GM21447 (cell line): ENCODE results near the gene HUNK.
"Not testable (repeated sequence)": the region's sequence is repeated elsewhere in the genome, so short reads cannot be mapped to it uniquely, and the experiment has no call there.

Experiments
- ATAC-seq: cut with Tn5 transposase; IDR thresholded peaks from one replicate; pipeline ENCODE4 v1.9.1; 2021; ENCODE audit not compliant: unreplicated experiment

The HUNK gene

DNA sequence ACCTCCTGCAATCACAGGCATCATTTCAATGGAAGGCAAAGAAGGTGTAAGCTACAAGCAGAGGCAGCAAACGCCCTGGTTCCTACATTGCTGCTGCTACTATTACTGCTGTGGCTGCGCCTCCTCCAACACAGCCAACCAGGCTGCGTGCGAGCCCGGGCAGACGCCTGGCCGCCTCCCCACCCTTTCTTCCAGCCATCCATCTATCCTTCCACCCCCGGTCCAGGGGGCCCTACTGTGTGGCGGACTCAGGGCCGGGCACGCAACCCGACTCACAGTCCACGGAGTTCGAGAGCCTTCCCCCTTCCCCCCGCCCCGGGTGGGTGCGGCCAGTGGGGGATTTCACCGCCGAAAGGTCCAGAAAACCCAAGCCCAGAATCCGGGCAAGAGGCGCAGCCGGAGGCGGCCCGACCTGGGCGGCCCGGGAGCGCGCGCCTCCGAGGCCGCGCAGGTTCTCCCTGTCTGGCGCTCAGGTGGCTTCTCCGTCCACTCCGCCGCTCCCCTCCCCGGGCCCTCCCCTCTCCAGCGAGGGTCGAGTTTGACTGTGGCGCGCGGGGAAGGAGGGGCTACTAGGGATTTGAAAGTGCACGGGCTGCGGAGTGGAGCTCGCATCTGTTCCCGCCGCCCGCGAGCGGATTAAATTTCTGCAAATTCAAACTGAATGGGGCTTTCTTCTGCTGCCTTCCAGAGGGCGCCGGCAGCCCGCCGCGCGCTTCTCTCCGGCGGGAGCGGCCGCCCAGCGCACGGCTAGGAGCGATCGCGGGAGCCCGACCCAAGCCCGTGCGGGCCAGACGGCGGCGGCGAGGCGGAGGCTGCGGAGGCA, at the start of gene HUNK:
HUNK (plus strand) TSS at position 569 of the 823 bp plus-strand sequence. CDS start 655 bp downstream, outside the sequence.
- ATAC-seq, result no peak

DNA sequence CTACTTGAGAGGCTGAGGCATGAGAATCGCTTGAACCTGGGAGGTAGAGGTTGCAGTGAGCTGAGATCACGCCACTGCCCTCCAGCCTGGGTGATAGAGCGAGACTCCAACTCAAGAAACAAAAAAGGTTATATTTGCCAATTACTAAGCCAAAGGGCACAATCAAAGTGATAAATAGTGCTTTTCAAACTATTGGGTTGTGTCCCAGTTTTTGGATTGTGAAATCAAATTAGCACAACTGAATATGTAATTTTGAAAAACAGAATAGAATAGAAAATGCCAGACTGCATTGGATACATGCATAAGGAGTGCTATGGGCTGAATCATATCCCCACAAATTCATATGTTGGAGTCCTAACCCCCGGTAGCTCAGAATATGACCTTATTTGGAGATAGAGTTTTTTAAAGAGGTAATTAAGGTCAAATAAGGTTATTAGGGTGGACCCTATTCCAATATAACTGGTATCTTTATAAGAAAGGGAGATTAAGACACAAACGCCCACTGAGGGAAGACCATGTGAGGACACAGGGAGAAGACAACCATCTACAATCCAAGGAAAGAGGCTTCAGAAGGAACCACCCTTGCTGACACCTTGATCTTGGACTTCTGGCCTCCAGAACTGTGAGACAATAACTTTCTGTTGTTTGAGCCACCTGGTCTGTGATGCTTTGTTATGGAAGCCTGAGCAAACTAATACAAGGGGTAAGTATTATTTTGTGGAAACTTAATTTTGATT, 42.9 kb upstream of the HUNK start:
- no peak for ATAC-seq

DNA sequence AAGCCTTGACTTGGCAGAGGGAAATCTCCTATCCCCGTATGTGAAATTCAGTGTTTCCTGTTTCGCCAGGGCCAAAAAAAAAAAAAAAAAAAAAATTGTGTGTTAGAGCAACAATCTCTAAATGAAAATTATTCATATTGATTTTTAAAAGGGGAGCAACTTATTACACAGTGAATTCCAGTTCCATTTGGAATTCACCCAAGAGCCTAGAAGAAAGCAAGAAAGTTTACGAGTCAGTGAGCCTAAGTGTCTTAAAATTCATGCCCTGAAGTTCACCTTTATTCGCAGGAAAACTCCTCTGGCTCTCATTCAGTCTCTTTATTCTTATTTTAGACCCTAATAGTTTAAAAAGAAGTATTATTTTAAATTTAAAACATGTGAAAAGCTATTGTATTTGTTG, 42.1 kb upstream of the HUNK start:
- no peak for ATAC-seq

DNA sequence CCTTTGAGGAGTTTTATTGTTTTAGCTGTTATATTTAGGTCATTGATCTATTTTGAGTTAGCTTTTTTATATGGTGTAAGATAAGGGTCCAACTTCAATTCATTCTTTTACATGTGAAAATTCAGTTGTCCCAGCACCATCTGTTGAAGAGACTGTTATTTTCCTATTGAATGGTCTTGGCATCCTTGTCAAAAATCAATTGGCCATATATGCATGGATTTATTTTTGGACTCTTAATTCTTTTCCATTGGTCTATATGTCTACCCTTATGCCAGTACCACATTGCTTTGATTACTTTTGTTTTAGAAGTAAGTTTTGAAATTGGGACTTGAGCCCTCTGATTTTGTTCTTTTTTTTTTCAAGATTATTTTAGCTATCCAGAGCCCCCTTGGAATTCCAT, 35.8 kb upstream of the HUNK start:
- ATAC-seq, result no peak

DNA sequence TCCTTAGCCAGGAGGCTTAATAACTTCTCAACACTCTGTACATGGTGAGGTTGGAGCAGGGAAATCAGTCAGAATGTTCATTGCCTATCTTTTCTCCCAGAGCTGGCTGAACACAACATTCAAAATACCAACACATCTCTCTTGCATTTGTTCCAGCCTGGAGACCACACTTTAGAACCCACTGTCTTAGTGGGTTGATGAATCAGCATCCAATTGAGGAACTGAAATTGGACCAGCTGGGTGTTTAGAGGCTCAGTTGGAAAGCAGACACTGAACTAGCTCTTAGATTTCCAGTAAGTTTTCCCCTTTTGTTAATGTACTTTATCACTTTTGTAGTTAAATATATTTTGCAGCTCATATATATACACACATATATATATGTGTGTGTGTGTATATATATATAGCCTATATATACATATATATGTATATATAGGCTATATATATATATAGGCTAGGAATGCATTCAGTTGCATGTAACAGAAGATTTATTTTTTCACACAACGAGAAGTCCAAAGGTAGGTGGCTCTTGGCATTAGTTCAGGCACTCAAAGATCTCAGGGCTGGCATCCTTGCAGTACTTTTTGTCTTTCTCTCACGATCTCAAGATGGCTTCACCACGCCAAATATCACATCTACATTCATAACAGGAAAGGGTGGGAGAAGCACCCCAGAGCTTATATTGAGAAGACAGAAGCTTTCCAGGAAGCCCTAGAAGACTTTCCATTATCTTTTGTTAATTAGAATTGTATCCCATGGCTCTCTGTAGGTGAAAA, 35.0 kb upstream of the HUNK start:
- ATAC-seq, result no peak

DNA sequence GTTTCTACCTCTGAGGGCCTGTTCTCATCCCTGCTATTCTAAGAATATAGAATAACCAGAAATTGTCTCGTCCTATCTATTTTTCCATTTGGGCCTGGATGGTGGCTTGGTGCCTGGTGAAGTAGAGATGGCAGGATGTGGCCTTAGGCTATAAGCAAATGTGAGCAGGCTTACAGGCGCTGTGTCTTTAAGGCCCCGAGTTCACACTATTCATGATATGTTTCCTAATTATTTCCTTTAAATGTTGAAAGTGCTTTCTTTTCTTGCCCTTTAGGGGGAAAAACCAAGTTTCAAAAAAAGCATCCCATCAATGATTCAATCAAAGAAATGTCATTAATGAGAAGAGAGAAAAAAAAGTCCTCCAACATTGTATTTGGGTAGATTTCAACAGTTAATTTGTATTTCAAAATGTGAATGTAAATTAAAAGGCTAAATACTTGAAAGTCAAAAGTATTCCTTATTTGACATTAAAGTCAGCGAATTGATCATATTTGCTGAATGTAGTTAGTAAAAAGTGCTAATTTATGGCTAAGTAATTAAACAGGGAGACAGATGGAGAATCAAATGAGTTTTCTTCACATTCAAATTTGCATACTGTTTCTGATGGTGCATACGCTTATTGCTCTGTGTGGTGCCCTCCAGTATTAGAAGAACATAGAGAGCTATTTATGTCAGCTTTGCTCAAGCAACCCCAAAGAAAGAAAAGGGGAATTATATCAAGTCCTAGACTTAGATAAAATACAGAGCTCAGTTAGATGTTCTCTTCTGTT, 34.0 kb upstream of the HUNK start:
- ATAC-seq, result no peak

DNA sequence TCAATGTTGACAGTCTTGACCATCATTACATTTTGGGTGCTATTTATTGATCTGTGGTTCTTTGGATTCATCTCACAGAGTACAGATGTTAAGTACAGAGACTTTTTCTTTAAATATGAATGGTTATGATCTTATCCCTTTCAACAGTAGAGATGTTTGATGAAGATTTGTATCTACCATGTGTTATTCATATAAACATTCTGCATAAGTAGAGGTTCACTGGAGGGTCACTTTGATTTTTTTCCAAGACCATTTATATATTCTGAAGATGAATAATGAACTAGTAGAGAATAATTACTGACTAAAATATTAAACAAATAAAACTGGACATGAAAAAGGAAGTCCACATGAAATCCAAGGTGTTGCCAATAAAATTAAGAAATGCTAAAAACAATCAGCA, 28.6 kb upstream of the HUNK start:
- ATAC-seq, result no peak

DNA sequence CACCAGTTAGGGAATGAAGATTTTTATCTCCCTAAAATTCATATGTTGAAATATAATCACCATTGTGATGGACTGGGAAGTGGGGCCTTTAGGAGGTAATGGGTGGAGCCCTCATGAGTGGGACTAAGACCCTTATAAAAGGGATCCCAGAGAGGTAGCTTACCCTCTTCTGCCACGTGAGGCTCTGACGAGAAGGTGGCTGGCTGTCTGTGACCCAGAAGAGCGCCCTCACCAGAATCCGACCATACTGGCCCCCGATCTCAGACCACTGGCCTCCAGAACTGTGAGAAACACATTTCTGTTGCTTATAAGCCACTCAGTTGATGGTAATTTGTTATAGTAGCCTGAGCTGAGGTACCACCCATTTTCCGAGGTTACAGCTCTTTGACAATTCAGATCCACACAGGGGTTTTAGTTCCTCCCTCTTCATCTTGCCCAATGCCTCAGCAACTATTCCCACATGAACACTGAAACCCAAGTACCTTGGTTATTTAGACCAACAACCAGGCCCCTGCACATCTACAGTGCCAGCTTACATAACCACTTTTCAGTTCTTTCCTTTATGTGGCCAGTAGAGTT, 27.6 kb upstream of the HUNK start:
- ATAC-seq, result no peak

DNA sequence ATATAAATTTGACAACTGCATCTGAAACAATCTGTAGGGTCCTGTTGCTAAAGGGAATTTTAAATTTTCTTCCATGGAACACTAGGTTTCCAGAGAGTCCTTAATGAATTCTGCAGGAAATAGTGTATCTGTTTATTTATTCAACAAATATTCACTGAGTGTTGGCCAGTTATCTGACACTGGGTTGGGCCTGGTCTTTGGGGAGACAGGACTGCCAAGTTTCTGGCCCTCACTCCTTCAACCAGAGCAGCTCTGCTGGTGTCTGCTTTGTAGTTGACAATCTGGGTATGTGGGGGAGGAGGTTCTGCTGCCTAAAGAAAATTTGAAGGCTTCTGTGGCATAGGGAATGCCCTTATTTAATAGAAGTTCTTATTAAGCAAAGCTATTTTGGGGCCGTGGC, 26.1 kb upstream of the HUNK start:
- no peak for ATAC-seq

DNA sequence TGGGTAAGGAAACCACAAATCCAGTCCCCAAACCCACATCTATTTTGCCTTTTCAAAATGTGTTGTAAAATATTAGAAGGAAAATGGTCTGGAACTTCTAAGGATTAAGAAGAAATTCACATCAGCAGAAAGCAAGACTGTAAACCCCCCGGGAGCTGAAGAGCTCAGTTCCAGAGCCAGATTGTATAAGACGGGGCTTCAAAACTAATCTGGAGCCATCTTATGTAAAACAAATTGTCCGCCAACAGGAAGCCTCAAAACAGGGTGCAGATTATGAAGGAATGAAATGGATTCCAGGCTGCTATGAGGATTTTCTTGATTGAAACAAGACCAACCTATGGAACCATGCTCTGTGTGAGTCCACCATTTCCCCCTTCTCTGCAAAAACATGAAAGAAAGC, 25.1 kb upstream of the HUNK start:
- ATAC-seq, result no peak

DNA sequence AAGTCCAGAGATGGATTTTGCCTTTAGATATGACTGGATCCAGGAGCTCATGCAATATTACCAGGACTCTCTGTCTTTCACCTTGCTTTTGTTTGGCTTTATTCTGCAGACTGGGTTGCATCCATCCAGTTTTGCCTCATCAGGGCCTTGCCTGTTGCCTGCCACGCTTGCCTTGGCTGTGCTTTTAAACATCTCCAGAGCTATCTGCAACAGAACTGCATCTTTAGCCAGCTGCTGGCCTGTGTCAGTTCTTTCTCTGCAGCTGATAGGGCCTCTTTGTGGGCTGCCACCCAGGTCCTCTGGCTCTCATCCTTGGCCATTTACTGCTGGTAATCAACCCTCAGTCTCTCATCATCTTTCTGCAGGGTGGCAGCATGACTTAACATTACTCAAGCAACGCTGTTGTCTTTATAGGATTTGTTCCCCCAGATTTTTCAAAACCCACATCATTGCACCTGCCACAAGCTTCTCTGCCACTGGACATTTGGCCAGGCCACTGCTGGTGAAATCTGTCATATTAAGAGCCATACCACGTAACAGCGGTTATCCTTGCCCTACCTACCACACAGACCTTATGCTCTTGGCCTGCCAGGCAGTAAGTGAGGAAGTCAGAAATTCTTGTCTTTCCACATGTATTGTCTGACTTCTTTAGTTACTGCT, 24.4 kb upstream of the HUNK start:
- ATAC-seq, result no peak

DNA sequence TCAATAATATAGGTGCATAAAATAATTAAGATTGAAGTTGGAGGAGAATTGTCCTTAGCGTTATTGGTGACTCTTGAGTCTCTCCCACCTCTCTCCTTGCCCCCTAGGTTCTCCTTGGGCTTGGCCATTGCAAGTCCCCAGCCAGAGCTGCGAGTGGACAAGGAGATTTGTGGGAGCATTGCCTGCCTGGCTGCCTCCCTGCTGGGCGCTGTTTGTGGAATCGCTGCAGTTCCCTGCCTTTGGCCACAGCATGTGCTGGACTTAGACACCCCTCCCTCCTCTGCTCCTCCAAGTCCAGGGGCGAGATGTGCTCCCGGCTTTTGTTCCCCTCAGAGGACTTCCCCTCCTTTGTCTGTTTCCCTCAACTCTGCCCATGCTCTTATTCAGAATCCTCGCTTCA, 21.9 kb upstream of the HUNK start:
- ATAC-seq, result no peak

DNA sequence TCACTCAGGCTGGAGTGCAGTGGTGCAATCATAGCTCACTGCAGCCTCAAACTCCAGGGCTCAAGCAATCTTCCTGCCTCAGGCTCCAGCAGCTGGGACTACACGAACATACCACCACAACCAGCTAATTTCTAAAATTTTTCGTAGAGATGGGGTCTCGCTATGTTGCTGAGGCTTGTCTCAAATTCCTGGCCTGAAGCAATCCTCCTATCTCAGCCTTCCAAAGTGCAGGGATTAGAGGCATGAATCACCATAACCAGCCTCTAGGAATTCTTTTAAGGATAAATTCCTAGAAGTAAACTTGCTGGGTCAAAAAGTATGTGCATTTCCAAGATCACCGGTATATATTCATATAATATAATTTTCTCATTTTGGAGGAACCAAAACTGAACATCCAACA, 17.6 kb upstream of the HUNK start:
- no peak for ATAC-seq

DNA sequence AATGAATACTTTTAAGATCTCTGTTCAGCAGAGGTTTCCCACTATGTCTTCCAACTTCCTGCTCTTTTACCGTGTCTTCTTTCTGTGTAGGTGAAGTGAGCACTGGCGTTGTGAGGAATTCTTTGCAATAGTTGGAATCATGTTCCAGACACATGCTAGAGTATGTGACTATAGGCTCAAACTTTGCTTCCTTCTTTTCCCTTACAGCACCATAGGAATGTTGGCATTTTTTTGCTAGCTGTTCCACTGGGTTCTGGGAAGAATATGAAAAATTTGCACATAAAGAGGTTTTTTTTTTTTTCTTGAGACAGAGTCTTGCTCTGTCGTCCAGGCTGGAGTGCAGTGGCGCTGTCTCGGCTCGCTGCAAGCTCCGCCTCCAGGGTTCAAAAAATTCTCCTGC, 15.7 kb upstream of the HUNK start:
- no peak for ATAC-seq

DNA sequence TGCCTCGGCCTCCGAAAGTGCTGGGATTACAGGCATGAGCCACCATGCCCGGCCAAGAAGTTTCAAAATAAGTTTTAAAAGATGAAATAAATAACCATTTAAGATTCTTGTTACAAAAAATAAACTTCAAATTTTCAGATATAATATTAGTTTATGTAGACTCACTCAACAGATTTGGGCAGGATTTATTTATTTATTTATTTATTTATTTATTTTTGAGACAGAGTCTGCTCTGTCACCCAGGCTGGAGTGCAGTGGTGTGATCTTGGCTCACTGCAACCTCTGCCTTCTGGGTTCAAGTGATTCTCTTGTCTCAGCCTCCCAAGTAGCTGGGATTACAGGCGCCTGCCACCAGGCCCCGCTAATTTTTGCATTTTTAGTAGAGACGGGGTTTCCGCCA, 15.2 kb upstream of the HUNK start:
- not testable (repeated sequence) for ATAC-seq

DNA sequence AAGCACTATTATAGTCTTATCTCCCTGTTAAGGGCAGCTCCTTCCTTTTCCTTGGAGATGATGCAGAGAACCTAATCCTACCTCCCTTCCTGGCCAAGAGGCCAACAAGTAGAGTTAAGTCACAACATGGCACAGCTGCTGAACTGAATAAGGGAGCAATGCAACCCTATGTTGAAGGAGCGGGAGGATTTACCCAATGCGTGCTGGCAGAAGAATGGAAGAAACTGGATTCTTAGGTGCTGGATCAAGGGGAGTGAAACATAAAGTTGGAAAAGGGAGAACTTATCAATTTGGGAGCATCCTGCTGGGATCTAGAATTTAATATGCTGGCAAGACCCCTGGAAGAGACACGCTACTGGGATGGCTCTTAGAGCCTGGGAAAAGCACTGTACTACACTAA, 12.0 kb upstream of the HUNK start:
- no peak for ATAC-seq

DNA sequence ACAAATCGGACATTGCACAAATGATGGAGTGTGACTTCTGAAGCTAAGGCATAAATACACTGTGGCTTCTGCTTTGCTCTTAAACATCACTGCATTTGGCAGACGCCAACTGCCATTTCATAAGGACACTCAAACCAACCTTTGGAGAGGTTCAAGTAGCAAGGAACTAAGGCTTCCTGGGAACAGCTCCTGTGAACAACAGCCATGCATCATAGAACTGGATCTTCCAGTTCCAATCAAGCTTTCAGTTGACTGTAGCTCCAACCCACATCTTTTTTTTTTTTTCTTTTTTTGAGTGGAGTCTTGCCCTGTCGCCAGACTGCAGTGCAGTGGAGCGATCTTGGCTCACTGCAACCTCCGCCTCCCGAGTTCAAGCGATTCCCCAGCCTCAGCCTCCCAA, 10.7 kb upstream of the HUNK start:
- ATAC-seq, result no peak

DNA sequence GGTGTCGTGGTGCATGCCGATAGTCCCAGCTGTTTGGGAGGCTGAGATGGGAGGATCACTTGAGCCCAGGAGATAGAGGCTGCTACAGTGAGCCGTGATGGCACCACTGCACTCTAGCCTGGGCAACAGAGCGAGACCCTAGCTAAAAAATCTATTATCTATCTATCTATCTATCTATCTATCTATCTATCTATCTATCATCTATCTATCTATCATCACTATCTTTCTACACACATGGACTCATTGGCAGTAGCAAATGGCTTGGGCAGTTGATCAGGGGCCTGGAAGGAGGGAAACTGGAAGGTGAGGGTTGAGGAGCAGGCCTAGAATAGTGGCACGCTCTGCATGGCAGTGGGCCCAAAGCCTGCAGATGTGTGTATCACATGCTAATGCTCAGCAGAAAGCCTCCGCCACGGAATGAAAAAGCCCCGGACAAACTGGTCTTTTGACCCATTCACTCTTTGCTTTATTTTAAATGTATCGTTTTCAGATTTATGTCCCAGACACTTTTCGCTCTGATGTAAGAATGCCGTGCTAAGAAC, 7.3 kb upstream of the HUNK start:
- no peak for ATAC-seq

DNA sequence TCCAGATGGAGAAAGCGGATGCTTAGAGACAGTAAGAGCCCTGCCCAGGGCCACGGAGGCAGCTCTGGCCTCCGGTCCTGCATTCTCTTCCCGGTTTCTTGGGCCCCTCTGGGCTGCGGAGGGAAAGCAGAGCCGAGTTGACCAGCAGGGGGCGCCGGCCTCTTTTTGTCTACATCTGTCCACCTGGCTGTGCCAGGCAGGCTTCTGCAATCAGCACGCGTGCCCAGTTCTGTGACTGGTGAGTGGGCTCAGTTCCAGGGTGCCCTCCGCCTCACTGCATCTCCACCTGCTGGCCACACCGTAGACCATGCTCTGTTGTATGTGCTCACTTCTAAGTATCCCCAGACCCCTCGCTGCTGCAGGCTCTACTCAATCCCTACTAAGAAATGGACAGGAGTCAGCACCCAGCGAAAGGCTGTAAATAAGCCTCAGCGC, 6.7 kb upstream of the HUNK start:
- no peak for ATAC-seq

DNA sequence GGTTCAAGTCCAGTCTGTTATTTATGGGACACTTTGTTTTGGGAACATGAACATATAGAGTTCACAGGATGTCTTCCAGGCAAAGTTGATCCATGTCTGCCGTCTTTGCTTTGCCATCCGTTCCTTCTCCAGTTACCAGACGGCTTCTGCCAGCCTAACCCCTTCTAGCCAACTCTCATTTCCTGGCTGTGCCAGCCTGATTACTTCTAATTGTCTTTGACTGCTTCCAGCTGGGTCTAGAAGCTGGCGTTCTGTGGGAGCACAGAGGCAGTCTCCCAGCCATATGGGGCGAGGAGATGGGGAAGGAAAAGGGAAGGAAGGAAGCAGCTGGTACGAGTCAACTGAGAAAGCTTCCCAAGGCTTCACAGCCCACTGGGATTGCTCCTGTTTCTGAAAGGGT, 3.1 kb upstream of the HUNK start:
- ATAC-seq, result no peak
